GM19324 (cell line): ENCODE results near the gene NSFL1C.

Experiments used
- ATAC-seq: cut with Tn5 transposase; IDR thresholded peaks from one replicate; pipeline ENCODE4 v1.9.1; 2021; ENCODE audit warnings: mild to moderate bottlenecking, moderate library complexity; ENCODE audit not compliant: unreplicated experiment, low FRiP score

Gene NSFL1C

DNA sequence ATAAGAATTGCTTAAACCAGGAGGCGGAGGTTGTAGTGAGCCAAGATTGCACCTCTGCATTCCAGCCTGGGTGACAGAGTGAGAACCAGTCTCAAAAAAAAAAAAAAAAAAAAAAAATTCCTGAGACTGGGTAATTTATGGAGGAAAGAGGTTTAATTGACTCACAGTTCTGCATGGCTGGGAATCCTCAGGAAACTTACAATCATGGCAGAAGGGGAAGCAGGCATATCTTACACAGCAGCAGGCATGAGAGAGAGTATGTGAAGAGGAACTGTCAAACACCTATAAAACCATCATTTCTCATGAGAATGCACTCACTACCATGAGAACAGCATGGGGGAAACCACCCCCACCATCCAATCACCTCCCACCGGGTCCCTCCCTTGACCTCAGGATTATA, 72.0 kb downstream of the NSFL1C start:
- ATAC-seq = no peak

DNA sequence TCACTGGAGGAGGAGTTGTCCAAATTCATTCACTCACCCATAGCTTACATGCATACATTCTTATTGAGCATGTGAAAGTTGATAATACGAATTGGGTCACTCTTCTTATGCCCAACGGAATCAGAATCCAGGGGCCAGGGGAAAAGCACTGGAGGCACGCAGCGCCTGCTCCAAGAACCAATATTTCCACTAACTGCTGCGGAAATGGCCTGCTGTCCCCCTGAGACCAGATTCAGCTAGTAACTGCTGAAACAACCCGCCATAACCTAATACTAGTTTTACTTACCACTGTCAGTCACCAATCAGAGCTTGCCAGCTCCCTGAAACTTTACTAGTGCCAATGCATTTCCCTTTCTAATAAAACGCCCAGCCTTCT, 73.2 kb downstream of the NSFL1C start:
- no peak for ATAC-seq

DNA sequence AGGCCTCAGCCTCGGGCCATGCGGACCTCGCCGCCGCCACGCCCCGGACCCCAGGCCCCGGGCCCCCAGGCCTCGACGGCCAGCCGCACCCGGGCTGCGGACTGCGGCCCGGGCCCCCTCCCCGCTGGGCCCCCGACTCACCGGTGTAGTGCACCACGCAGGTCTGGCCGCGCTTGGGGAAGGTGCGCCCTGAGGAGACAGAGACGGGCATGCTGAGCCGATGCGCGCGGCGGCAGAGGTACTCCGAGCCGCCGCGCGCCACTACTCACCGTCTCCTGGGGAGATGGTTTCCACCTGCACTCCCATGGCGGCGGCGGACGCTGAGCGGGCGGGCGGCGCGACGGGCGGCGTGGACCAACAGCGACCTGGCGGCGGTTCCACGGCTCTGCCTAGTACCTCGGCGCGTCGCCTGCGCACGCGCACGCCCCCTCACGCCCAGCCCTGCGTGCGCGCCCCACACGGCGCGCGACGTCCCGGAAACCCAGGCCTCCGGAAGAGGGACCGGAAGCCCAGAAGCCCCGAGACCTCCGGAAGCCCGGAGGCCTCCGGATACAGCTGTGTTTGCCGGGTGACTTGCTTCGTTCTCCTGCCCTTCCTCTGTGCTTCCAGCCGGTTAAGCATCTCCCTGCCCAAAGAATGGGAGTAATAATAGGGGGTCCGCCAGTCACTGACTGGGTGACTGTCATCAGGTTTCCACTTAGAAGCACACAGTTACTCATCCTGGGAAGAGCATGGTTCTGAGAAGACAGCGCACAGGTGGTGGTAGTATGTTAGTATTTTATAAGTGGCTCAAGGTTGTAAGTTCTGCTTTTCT, 73.7 kb downstream of the NSFL1C start, which contains the start of gene FKBP1A:
FKBP1A (minus strand) TSS at position 362 of the 814 bp plus-strand sequence; CDS start at position 306, 56 bp downstream.
- ATAC-seq = peak; percentile 97

DNA sequence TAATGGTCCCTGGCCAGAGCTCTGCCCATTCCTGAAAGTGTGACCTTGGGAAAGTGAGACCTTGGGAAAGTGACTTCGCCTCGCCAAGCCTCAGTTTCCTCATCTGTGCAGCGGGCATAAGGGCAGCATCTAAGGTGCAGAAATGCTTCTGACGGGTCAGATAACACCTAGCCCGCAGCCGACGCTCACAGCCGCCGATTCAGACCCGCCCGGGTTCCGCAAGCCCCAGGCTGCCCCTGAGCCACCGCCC, 74.3 kb downstream of the NSFL1C start:
- ATAC-seq = no peak
